ENCODE data around the gene BCAS3.

BCAS3 gene

DNA sequence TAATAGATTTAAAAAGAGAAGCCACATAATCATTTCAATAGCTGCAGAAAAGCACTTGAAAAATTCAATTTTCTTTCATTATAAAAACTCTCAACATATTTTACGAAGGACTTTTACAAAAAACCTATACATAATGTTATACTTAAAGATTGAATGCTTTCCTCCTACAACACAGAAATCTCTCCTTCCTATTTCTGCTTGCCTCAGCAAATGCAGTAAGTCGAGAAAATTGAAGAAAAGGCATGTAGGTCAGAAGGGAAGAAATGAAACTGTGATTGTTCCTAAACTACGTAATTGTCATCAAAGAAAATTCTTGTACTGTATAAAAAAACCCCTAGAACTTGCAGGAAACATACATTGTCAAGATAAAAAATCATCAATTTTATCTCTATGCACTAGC lies 267.1 kb downstream of the BCAS3 start:
- Histone ChIP-seq H3K4me3 (ENCODE audit: low read depth in 1 of 2, low read length in 2 of 2) (no peak overlapping the region), H3K36me3 (ENCODE audit: insufficient read depth, low read length) (no peaks in the 10 kb centered on the region), H3K9me3 (ENCODE audit: low read length) (no peaks in the 10 kb centered on the region), H3K27me3 (ENCODE audit: control insufficient read depth in 1 of 2, insufficient read depth in 2 of 2, low read length in 2 of 2) (no peaks in the 10 kb centered on the region), H3K4me1 (ENCODE audit: insufficient read depth, low read length) (no peaks in the 10 kb centered on the region), H3K9ac (ENCODE audit: low read length) (no peak overlapping the region), H3K27ac (ENCODE audit: low read depth, low read length) (no peak overlapping the region)

DNA sequence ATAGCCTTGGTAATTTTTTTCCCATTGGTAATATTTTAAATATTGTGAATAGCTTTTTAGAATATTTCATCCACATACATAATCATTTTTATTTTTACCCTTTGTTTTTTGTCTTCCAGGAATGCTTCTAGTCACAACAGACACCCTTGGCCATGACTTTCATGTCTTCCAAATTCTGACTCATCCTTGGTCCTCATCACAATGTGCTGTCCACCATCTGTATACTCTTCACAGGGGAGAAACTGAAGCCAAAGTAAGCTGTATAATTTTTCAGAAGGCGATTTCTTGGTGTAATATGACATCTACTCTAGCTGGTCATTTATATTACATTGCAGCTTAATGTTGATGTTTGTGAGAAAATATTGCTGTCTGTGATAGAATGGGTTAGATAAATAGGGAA lies 269.4 kb downstream of the BCAS3 start:
- H3K36me3 ChIP-seq (ENCODE audit: insufficient read depth, low read length), result no peaks in the 10 kb centered on the region
- no peaks in the 10 kb centered on the region for H3K4me1 ChIP-seq (ENCODE audit: insufficient read depth, low read length)
- no peak overlapping the region for H3K27ac ChIP-seq (ENCODE audit: low read depth, low read length)
- H3K4me3 ChIP-seq (ENCODE audit: low read depth in 1 of 2, low read length in 2 of 2), result no peak overlapping the region
- no peaks in the 10 kb centered on the region for H3K27me3 ChIP-seq (ENCODE audit: control insufficient read depth in 1 of 2, insufficient read depth in 2 of 2, low read length in 2 of 2)
- no peaks in the 10 kb centered on the region for H3K9me3 ChIP-seq (ENCODE audit: low read length)
- no peak overlapping the region for H3K9ac ChIP-seq (ENCODE audit: low read length)

DNA sequence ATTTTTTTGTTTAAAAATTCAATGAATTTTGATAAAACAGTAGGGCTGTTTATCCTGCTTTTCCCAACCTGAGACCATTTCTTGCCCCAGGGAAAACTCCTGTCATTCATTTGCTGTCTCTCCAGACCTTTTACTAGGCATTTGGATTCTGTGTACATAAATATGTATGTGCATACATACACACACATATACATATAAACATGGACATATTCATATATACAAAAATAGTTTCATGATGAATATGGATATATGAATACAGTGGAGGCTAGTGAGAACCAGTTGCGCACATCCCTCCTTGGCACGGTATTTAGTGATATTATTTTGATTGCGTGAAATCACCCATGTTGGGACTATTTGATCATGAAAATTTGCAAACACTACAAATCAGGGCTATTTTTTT lies 269.9 kb downstream of the BCAS3 start:
- Histone ChIP-seq H3K4me3 (ENCODE audit: low read depth in 1 of 2, low read length in 2 of 2) (no peak overlapping the region), H3K4me1 (ENCODE audit: insufficient read depth, low read length) (no peaks in the 10 kb centered on the region), H3K36me3 (ENCODE audit: insufficient read depth, low read length) (no peaks in the 10 kb centered on the region), H3K27me3 (ENCODE audit: control insufficient read depth in 1 of 2, insufficient read depth in 2 of 2, low read length in 2 of 2) (no peaks in the 10 kb centered on the region), H3K27ac (ENCODE audit: low read depth, low read length) (no peak overlapping the region), H3K9me3 (ENCODE audit: low read length) (peaks cover under 1% of the 10 kb centered on the region), H3K9ac (ENCODE audit: low read length) (no peak overlapping the region)

DNA sequence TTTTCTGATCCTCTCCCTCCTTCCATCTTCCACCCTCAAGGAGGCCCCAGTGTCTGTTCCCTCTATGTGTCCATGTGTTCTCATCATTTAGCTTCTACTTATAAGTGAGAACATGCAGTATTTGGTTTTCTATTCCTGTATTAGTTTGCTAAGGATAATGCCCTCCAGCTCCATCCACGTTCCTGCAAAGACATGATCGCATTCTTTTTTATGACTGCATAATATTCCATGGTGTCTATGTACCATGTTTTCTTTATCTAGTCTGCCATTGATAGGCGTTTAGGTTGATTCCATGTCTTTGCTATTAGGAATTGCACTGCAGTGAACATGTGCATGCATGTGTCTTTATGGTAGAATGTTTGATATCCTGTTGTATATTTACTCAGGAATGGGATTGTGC lies 275.1 kb downstream of the BCAS3 start:
- H3K9me3 ChIP-seq (ENCODE audit: low read length), result peaks cover 5% of the 10 kb centered on the region
- H3K4me1 ChIP-seq (ENCODE audit: insufficient read depth, low read length), result no peaks in the 10 kb centered on the region
- no peak overlapping the region for H3K9ac ChIP-seq (ENCODE audit: low read length)
- H3K27me3 ChIP-seq (ENCODE audit: control insufficient read depth in 1 of 2, insufficient read depth in 2 of 2, low read length in 2 of 2), result no peaks in the 10 kb centered on the region
- no peaks in the 10 kb centered on the region for H3K36me3 ChIP-seq (ENCODE audit: insufficient read depth, low read length)
- no peak overlapping the region for H3K27ac ChIP-seq (ENCODE audit: low read depth, low read length)
- H3K4me3 ChIP-seq (ENCODE audit: low read depth in 1 of 2, low read length in 2 of 2), result no peak overlapping the region

DNA sequence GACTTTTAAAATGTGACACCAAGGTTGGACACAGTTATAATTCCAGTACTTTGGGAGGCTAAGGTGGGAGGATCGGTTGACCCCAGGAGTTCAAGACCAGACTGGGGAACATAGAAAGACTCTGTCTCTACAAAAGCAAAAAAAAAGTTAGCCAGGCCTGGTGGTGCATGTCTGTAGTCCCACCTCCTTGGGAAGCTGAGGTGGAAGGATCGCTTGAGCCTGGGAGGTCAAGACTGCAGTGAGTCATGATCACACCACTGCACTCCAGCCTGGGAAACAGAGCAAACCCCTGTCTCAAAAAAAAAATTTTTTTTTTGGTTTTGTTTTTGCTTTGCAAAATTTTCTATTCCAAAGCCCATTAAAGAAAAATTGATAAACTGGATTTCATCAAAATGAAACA lies 281.4 kb downstream of the BCAS3 start:
- no peak overlapping the region for H3K4me3 ChIP-seq (ENCODE audit: low read depth in 1 of 2, low read length in 2 of 2)
- H3K9me3 ChIP-seq (ENCODE audit: low read length), result no peaks in the 10 kb centered on the region
- H3K27me3 ChIP-seq (ENCODE audit: control insufficient read depth in 1 of 2, insufficient read depth in 2 of 2, low read length in 2 of 2), result no peaks in the 10 kb centered on the region
- no peaks in the 10 kb centered on the region for H3K4me1 ChIP-seq (ENCODE audit: insufficient read depth, low read length)
- no peaks in the 10 kb centered on the region for H3K36me3 ChIP-seq (ENCODE audit: insufficient read depth, low read length)
- H3K27ac ChIP-seq (ENCODE audit: low read depth, low read length), result no peak overlapping the region
- H3K9ac ChIP-seq (ENCODE audit: low read length), result no peak overlapping the region

DNA sequence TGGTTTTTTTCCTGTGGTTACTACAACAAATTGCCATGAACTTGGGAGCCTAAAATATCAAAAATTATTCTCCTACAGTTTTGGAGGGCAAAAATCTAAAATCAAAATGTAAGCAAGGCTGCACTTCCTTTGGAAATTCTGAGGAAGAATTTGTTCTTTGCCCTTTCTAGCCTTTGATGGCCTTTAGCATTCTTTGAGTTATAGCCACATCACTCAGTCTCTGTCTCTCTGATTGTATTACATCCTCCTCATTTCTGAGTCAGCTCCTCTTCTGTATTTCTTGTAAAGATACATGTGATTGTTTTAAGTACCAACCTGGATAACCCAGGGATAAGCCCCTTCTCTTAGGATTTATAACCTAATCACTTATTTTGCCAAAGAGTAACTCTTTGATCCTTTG lies 282.0 kb downstream of the BCAS3 start:
- no peaks in the 10 kb centered on the region for H3K9me3 ChIP-seq (ENCODE audit: low read length)
- H3K9ac ChIP-seq (ENCODE audit: low read length), result no peak overlapping the region
- H3K4me3 ChIP-seq (ENCODE audit: low read depth in 1 of 2, low read length in 2 of 2), result no peak overlapping the region
- no peaks in the 10 kb centered on the region for H3K4me1 ChIP-seq (ENCODE audit: insufficient read depth, low read length)
- no peaks in the 10 kb centered on the region for H3K27me3 ChIP-seq (ENCODE audit: control insufficient read depth in 1 of 2, insufficient read depth in 2 of 2, low read length in 2 of 2)
- H3K36me3 ChIP-seq (ENCODE audit: insufficient read depth, low read length), result no peaks in the 10 kb centered on the region
- H3K27ac ChIP-seq (ENCODE audit: low read depth, low read length), result no peak overlapping the region

DNA sequence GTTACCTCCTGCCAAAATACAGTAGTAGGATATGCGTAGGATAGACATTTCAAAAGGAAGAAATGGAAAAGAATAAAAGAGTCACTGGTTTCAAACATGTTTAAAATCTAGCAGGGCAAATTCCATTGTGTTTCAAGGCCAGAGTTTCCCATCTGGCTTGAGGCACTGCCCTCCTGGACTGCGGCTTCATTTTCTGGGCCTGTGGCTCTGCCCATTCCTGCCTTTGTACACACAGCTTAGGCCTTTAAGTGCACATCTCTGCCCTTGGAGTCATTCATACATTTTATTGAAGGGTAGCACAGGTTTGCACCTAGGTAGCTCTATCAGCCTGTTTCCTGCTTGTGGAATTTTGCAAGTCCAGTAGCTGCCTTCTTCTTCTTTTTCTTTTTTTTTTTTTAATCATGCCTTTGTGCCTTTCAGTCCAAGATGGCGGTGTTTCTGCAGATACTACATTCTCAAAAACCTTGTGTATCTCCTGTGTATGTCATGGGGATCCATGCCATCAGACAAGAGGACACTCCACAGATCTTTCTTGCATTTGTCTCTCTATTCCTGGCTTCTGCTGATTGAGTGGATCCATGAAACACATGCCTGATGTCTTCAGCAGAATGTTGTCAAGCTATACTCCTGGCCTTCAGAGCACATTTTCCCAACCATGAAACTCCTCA lies 282.9 kb downstream of the BCAS3 start:
- Histone ChIP-seq H3K9me3 (ENCODE audit: low read length) (no peaks in the 10 kb centered on the region), H3K36me3 (ENCODE audit: insufficient read depth, low read length) (no peaks in the 10 kb centered on the region), H3K27ac (ENCODE audit: low read depth, low read length) (no peak overlapping the region)

DNA sequence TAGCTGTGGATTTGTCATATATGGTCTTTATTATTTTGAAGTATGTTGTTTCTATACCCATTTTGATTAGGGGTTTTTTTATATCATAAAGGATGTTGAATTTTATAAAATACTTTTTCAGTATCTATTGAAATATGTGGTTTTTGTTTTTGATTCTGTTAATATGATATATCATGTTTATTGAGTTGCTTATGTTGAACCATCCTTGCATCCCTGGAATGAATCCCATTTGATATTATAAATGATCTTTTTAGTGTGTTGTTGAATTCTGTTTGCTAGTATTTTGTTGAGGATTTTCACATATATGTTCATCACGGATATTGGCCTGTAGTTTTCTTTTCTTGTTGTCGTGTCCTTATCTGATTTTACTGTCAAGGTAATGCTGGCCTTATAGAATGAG lies 286.5 kb downstream of the BCAS3 start:
- H3K27ac ChIP-seq (ENCODE audit: low read depth, low read length), result no peak overlapping the region
- H3K36me3 ChIP-seq (ENCODE audit: insufficient read depth, low read length), result no peaks in the 10 kb centered on the region
- H3K9ac ChIP-seq (ENCODE audit: low read length), result no peak overlapping the region
- H3K27me3 ChIP-seq (ENCODE audit: control insufficient read depth in 1 of 2, insufficient read depth in 2 of 2, low read length in 2 of 2), result no peaks in the 10 kb centered on the region
- H3K4me3 ChIP-seq (ENCODE audit: low read depth in 1 of 2, low read length in 2 of 2), result no peak overlapping the region
- H3K9me3 ChIP-seq (ENCODE audit: low read length), result no peaks in the 10 kb centered on the region
- no peaks in the 10 kb centered on the region for H3K4me1 ChIP-seq (ENCODE audit: insufficient read depth, low read length)

More for the DNA sequence above, 282.9 kb downstream of the BCAS3 start:
- no peaks in the 10 kb centered on the region for H3K4me1 ChIP-seq (ENCODE audit: insufficient read depth, low read length)
- H3K9ac ChIP-seq (ENCODE audit: low read length), result no peak overlapping the region
- no peak overlapping the region for H3K4me3 ChIP-seq (ENCODE audit: low read depth in 1 of 2, low read length in 2 of 2)
- no peaks in the 10 kb centered on the region for H3K27me3 ChIP-seq (ENCODE audit: control insufficient read depth in 1 of 2, insufficient read depth in 2 of 2, low read length in 2 of 2)

DNA sequence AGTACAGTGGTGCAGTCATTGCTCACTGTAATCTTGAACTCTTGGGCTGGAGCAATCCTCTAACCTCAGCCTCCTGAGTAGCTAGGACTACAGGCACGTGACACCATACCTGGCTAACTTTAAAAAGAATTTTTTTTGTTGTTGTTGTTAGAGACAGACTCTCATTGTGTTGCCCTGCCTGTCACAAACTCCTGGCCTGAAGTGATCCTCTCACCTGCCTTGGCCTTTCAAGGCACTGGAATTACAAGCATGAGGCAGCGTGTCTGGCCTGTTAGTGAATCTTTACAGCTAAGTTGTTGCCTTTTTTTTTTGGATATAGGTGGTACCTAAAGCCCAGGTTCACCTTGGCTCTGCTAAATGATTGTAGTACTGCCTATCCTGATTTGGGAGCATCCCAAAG lies 290.6 kb downstream of the BCAS3 start:
- H3K36me3 ChIP-seq (ENCODE audit: insufficient read depth, low read length), result no peaks in the 10 kb centered on the region
- H3K27ac ChIP-seq (ENCODE audit: low read depth, low read length), result no peak overlapping the region
- no peaks in the 10 kb centered on the region for H3K4me1 ChIP-seq (ENCODE audit: insufficient read depth, low read length)
- H3K4me3 ChIP-seq (ENCODE audit: low read depth in 1 of 2, low read length in 2 of 2), result no peak overlapping the region
- H3K9me3 ChIP-seq (ENCODE audit: low read length), result no peaks in the 10 kb centered on the region
- no peaks in the 10 kb centered on the region for H3K27me3 ChIP-seq (ENCODE audit: control insufficient read depth in 1 of 2, insufficient read depth in 2 of 2, low read length in 2 of 2)
- no peak overlapping the region for H3K9ac ChIP-seq (ENCODE audit: low read length)

DNA sequence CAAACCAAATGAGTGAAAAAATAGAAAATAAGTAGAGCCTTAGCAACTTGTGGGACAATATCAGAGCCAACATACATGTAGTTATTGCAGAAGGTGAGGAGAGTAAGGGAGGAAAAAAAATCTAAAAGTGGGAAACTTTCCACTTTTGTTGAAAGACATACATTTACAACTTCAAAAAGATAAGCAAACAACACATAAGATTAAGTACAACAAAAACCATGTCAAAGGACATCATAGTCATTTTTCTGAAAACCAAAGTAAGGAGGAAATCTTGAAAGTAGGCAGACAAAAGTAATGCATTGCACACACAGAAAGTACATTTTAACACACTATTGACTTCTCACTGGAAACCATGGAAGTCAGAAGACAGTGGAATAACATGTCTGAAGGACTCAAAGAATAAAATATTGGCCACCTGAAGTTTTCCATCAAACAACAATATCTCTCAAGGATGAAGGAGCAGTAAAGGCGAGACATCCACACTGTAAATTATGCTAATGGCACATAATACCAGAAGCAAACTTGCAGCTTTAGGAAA lies 291.9 kb downstream of the BCAS3 start:
- Histone ChIP-seq H3K27ac (ENCODE audit: low read depth, low read length) (no peak overlapping the region), H3K4me1 (ENCODE audit: insufficient read depth, low read length) (no peaks in the 10 kb centered on the region), H3K9ac (ENCODE audit: low read length) (no peak overlapping the region), H3K36me3 (ENCODE audit: insufficient read depth, low read length) (no peaks in the 10 kb centered on the region), H3K4me3 (ENCODE audit: low read depth in 1 of 2, low read length in 2 of 2) (no peak overlapping the region), H3K9me3 (ENCODE audit: low read length) (no peaks in the 10 kb centered on the region), H3K27me3 (ENCODE audit: control insufficient read depth in 1 of 2, insufficient read depth in 2 of 2, low read length in 2 of 2) (no peaks in the 10 kb centered on the region)

DNA sequence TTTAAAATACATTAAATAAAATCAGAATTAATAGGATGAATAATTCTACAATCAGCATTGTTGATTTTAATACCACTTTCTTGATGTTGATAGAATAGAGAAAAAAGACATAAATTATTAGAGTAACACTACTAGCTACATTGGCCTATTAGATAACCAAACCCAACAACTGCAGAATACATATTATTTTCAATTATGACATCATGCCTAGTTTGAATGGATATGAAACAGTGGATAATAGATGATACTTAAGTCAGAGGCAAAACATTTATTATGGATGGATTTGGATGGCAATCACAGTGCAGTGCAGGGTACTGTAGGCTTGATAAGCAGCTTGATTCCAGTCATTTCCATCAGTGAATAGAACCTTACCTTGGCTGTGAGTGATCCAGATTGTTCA lies 293.1 kb downstream of the BCAS3 start:
- Histone ChIP-seq H3K9me3 (ENCODE audit: low read length) (no peaks in the 10 kb centered on the region), H3K4me1 (ENCODE audit: insufficient read depth, low read length) (no peaks in the 10 kb centered on the region), H3K27ac (ENCODE audit: low read depth, low read length) (no peak overlapping the region), H3K9ac (ENCODE audit: low read length) (no peak overlapping the region), H3K4me3 (ENCODE audit: low read depth in 1 of 2, low read length in 2 of 2) (no peak overlapping the region), H3K27me3 (ENCODE audit: control insufficient read depth in 1 of 2, insufficient read depth in 2 of 2, low read length in 2 of 2) (no peaks in the 10 kb centered on the region), H3K36me3 (ENCODE audit: insufficient read depth, low read length) (no peaks in the 10 kb centered on the region)
